HepG2 (cell line): Measurements from ENCODE around the gene IFT80. TPM values are rescaled to one million over a fixed set of nuclear protein-coding genes. Genes with fewer than 3 reads are reported as not detected.

Experiments
- ATAC-seq: fragments of 200-7000 bp; cut with Tn5 transposase; 3 replicates; pipeline ENCODE4 v1.9.1; 2020; ENCODE audit warnings: mild to moderate bottlenecking, moderate library complexity
- BruUV-seq: library from RNA; stranded (reverse); fragments of 400-500 nt; replicated peaks from 2 replicates; lab custom pipeline; 2021; lab: Mats Ljungman, UMichigan
- CTCF ChIA-PET: fragments of 300-600 bp; formaldehyde crosslinking; extraction: SDS; loops from one replicate; lab custom pipeline; 2021; ENCODE audit warnings: low total read pairs, inconsistent platforms, low intra/inter-chr PET ratio; lab: Yijun Ruan, JAX
- POLR2A ChIA-PET: fragments of 350-600 bp; sonication (Branson Sonifier 250); formaldehyde crosslinking; loops from one replicate; lab custom pipeline; 2020; ENCODE audit warnings: antibody characterized with exemption, inconsistent platforms; lab: Yijun Ruan, JAX
- DNase-seq: peaks from one replicate; pipeline ENCODE4 v3.0.0-alpha.2; 2015; ENCODE audit warnings: low spot score
- FAIRE-seq: peaks from 3 replicates; lab custom pipeline; 2011; peaks lifted over from hg19 to GRCh38; lab: Jason Lieb, UNC
- H2AFZ ChIP-seq: one replicate; pipeline ENCODE4 v1.6.1; 2011; ENCODE audit warnings: low read length, inconsistent platforms
- H3K27ac ChIP-seq: fragments of 300-600 bp; 3 replicates; pipeline ENCODE4 v1.8.0; 2011; ENCODE audit warnings: mixed run types, mild to moderate bottlenecking, mixed read lengths, low read length, inconsistent platforms; ENCODE audit not compliant: insufficient read depth; ENCODE audit errors: extremely low read length
- H3K27me3 ChIP-seq, 2 experiments: fragments of 200-600 bp in 1 of 2; 2 replicates in 1 of 2; 3 replicates in 1 of 2; pipeline versions ENCODE4 v1.6.0 to v1.8.0; 2011; ENCODE audit warnings: low read length in 2 of 2, mild to moderate bottlenecking in 2 of 2, moderate library complexity in 2 of 2, inconsistent platforms in 1 of 2; ENCODE audit not compliant: insufficient read depth in 2 of 2, control insufficient read depth in 1 of 2
- H3K36me3 ChIP-seq, 2 experiments: fragments of 200-600 bp in 1 of 2; replicated peaks in 1 of 2; 2 replicates in 1 of 2; 3 replicates in 1 of 2; pipeline versions ENCODE4 v1.5.1 to v1.8.0; 2011; ENCODE audit warnings: low read length in 2 of 2, inconsistent platforms in 1 of 2; ENCODE audit not compliant: insufficient read depth in 2 of 2, control insufficient read depth in 1 of 2
- H3K4me1 ChIP-seq: 2 replicates; pipeline ENCODE4 v1.5.1; 2012; ENCODE audit warnings: low read length, inconsistent platforms; ENCODE audit not compliant: insufficient read depth
- H3K4me2 ChIP-seq: 2 replicates; pipeline ENCODE4 v1.6.0; 2011; ENCODE audit warnings: low read depth, low read length, inconsistent platforms
- H3K4me3 ChIP-seq, 3 experiments: fragments of 200-600 bp in 1 of 3; sonication (generic), shearing (Covaris generic) in 1 of 3; replicated peaks in 1 of 3; 2 replicates each; pipeline ENCODE4 v1.5.1; 2011 to 2016; ENCODE audit warnings: low read length in 3 of 3, inconsistent platforms in 2 of 3, low read depth in 2 of 3, mild to moderate bottlenecking in 2 of 3, control low read depth in 1 of 3, mixed read lengths in 1 of 3; ENCODE audit not compliant: insufficient read depth in 1 of 3
- H3K79me2 ChIP-seq: one replicate; pipeline ENCODE4 v1.6.1; 2011; ENCODE audit warnings: low read length, inconsistent platforms; ENCODE audit not compliant: insufficient read depth
- H3K9ac ChIP-seq: 2 replicates; pipeline ENCODE4 v1.6.0; 2011; ENCODE audit warnings: mild to moderate bottlenecking, low read depth, low read length, inconsistent platforms; ENCODE audit not compliant: insufficient read depth
- H3K9me3 ChIP-seq: 2 replicates; pipeline ENCODE4 v1.5.1; 2012; ENCODE audit warnings: mild to moderate bottlenecking, low read length
- H4K20me1 ChIP-seq: 2 replicates; pipeline ENCODE4 v1.6.0; 2011; ENCODE audit warnings: inconsistent platforms, mild to moderate bottlenecking, low read length, moderate library complexity; ENCODE audit not compliant: insufficient read depth
- IKZF1 ChIP-seq: fragments of 450-650 bp; IDR thresholded peaks from 2 replicates; pipeline ENCODE4 v1.7.1; 2016
- IRF2 ChIP-seq: IDR thresholded peaks from 2 replicates; pipeline ENCODE4 v1.6.1; 2018; ENCODE audit warnings: missing genetic modification reagents, missing compliant biosample characterization
- MYC ChIP-seq: sonication (generic); formaldehyde crosslinking; IDR thresholded peaks from 2 replicates; pipeline ENCODE4 v1.9.0; 2021; ENCODE audit warnings: missing genetic modification reagents, borderline replicate concordance
- POLR2A ChIP-seq, 2 experiments: IDR thresholded peaks; 2 replicates each; pipeline ENCODE4 v1.6.1; 2011; ENCODE audit warnings: low read depth in 2 of 2, low read length in 2 of 2, mild to moderate bottlenecking in 1 of 2, moderate library complexity in 1 of 2; ENCODE audit not compliant: insufficient read depth in 1 of 2
- PRPF4 ChIP-seq: fragments of 200-400 bp; formaldehyde crosslinking; IDR thresholded peaks from 2 replicates; pipeline ENCODE4 v1.6.1; 2016; ENCODE audit warnings: low read length, low read depth; ENCODE audit not compliant: poor library complexity, severe bottlenecking
- SMC3 ChIP-seq: IDR thresholded peaks from 2 replicates; pipeline ENCODE4 v1.6.1; 2011; ENCODE audit warnings: low read length, improper control_type of control experiment
- SNAPC2 ChIP-seq: sonication (generic); formaldehyde crosslinking; IDR thresholded peaks from 2 replicates; pipeline ENCODE4 v1.8.1; 2022; ENCODE audit warnings: mild to moderate bottlenecking, missing genetic modification reagents
- SOX5 ChIP-seq: IDR thresholded peaks from 2 replicates; pipeline ENCODE4 v1.6.1; 2016; ENCODE audit warnings: borderline replicate concordance
- TP53 ChIP-seq: sonication (generic); formaldehyde crosslinking; conservative IDR thresholded peaks from 2 replicates; pipeline ENCODE4 v1.4.0; 2020; ENCODE audit warnings: missing genetic modification reagents
- ZFX ChIP-seq: sonication (generic); formaldehyde crosslinking; IDR thresholded peaks from 2 replicates; pipeline ENCODE4 v1.4.0; 2020; ENCODE audit warnings: mild to moderate bottlenecking, low read depth, missing genetic modification reagents, moderate library complexity
- ZNF124 ChIP-seq: sonication (generic); formaldehyde crosslinking; IDR thresholded peaks from 2 replicates; pipeline ENCODE4 v1.4.0; 2020; ENCODE audit warnings: missing genetic modification reagents
- ZNF350 ChIP-seq: sonication (generic); formaldehyde crosslinking; IDR thresholded peaks from 2 replicates; pipeline ENCODE4 v1.4.0; 2020; ENCODE audit warnings: mild to moderate bottlenecking, low read depth, missing genetic modification reagents, borderline replicate concordance
- ZNF678 ChIP-seq: sonication (generic); formaldehyde crosslinking; IDR thresholded peaks from 2 replicates; pipeline ENCODE4 v1.4.0; 2020; ENCODE audit warnings: mild to moderate bottlenecking, missing genetic modification reagents
- ZNF737 ChIP-seq: sonication (generic); formaldehyde crosslinking; IDR thresholded peaks from 2 replicates; pipeline ENCODE4 v1.5.0; 2020; ENCODE audit warnings: missing genetic modification reagents, mild to moderate bottlenecking, borderline replicate concordance
- WGBS: methylation state at CpG from one replicate; pipeline ENCODE4 v1.1.6; 2017; ENCODE audit warnings: low lambda C conversion rate; 5-methylcytosine and 5-hydroxymethylcytosine counted together
- in situ Hi-C: cut with HindIII; loops from 2 replicates; pipeline ENCODE4 v1.10.0; 2017; ENCODE audit warnings: low pct_unique_long_range_greater_than_20kb; ENCODE audit not compliant: extremely low pct_ligation_motif_present
- intact Hi-C: fragments of 100-400 bp; cut with micrococcal nuclease; formaldehyde crosslinking; loops from one replicate; pipeline ENCODE4 v1.10.0; 2022; ENCODE audit not compliant: unreplicated experiment
- polyA plus RNA-seq, 8 experiments: library from polyadenylated mRNA; depleted of rRNA in 3 of 8; stranded (reverse) in 7 of 8; unstranded in 1 of 8; fragments of >200 nt; fragmentation: Illumina TruSeq in 4 of 8; extraction: Trizol in 4 of 8; gene quantifications; 2 replicates each; pipeline versions ENCODE4 v1.2.1 to v1.2.3, GENCODE V29; 2011 to 2016; ENCODE audit warnings: low read depth in 4 of 8, missing spikeins in 1 of 8, mixed read lengths in 1 of 8; ENCODE audit not compliant: insufficient read depth in 1 of 8
- total RNA-seq, 5 experiments: library from RNA; depleted of rRNA; stranded (reverse); fragments of >200 nt; fragmentation: Illumina TruSeq; extraction: Trizol; gene quantifications; 2 replicates each; pipeline ENCODE4 v1.2.3, GENCODE V29; 2016; ENCODE audit warnings: low read depth in 1 of 5
- TF ChIP-seq, protein P1 (sequence below): sonication (generic); formaldehyde crosslinking; IDR thresholded peaks from 2 replicates; pipeline ENCODE4 v1.5.1; 2020; ENCODE audit warnings: missing genetic modification reagents, mild to moderate bottlenecking, borderline replicate concordance
- TF ChIP-seq, protein P2 (sequence below): sonication (generic); formaldehyde crosslinking; IDR thresholded peaks from 2 replicates; pipeline ENCODE4 v1.8.1; 2023; ENCODE audit warnings: mild to moderate bottlenecking, inconsistent platforms, moderate library complexity, missing genetic modification reagents, borderline replicate concordance
- TF ChIP-seq, protein P3 (sequence below): sonication (generic); formaldehyde crosslinking; IDR thresholded peaks from 2 replicates; pipeline ENCODE4 v1.4.0; 2020; ENCODE audit warnings: missing genetic modification reagents
- TF ChIP-seq, protein P4 (sequence below): sonication (generic); formaldehyde crosslinking; IDR thresholded peaks from 2 replicates; pipeline ENCODE4 v1.4.0; 2020; ENCODE audit warnings: mild to moderate bottlenecking, low read depth, missing genetic modification reagents
- TF ChIP-seq, protein P5 (sequence below): sonication (generic); formaldehyde crosslinking; IDR thresholded peaks from 2 replicates; pipeline ENCODE4 v1.5.0; 2020; ENCODE audit warnings: missing genetic modification reagents

The IFT80 gene
- total and polyA plus RNA-seq, 2 of the 13 experiments (the other 11 are each of a cell fraction or from before 2014, with no cell fraction given): 11.4 to 15.7 TPM

DNA sequence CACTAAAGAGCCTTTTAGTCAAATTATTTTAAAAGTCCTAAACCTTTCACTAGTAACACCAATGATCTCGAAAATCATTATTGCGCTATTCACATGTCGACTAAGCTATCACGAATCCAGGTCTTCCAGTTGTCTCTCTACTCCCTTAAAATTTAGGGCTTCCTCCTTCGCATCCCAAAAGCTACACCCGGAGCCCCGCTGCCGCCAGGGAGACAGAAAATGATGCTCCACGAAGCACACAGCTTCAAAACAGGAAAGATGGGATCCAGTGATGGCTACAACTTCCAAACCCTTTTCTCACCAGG, 253 bp downstream of the IFT80 start:
- H3K9me3 ChIP-seq: no peaks in the 10 kb centered on the region
- peak overlapping the region; percentile 98 for H3K27ac ChIP-seq
- peaks cover 21% of the 10 kb centered on the region for H3K4me1 ChIP-seq
- intact Hi-C loops: loop anchor here (2.0 kb wide), 1 partner anchor 68 kb away; no protein-coding TSS in a partner anchor
- no peaks in the 10 kb centered on the region for H3K36me3 ChIP-seq
- BruUV-seq: TSS peak; percentile 76
- ATAC-seq (no peak), FAIRE-seq (no peak), DNase-seq (no peak)
- CTCF ChIA-PET: no interaction called here
- peak overlapping the region; percentile 87 to 94 (median 94) for H3K4me3 ChIP-seq
- peak overlapping the region; percentile 92 for H2AFZ ChIP-seq
- peaks cover 60% of the 10 kb centered on the region for H3K79me2 ChIP-seq
- 0% methylated on average over 9 of the region's 9 CpGs for WGBS
- H4K20me1 ChIP-seq: peaks cover 9% of the 10 kb centered on the region; the same call in 1 of the 2 replicates
- H3K27me3 ChIP-seq: no peaks in the 10 kb centered on the region; a peak in 1 of 5 replicates
- H3K9ac ChIP-seq: peak overlapping the region; percentile 96
- in situ Hi-C loops: no loop called here
- H3K4me2 ChIP-seq: peak overlapping the region; percentile 75
- POLR2A ChIA-PET: no interaction called here
- TF ChIP-seq ZFX (CRISPR knock-in tag) (no peak), MYC (no peak), POLR2A (IDR thresholded peaks at IDR 0.05; ENCODE audit: insufficient read depth in 1 of 2, low read depth in 2 of 2, low read length in 2 of 2) (no peak), ZNF737 (CRISPR knock-in tag) (no peak), ZNF678 (no peak), PRPF4 (no peak), SMC3 (no peak), ZNF124 (CRISPR knock-in tag) (0 out of 2 replicates have a peak, but pooled peaks have one; percentile 9), ZNF350 (CRISPR knock-in tag) (no peak), SNAPC2 (no peak), TP53 (CRISPR knock-in tag) (no peak), IRF2 (CRISPR knock-in tag) (0 out of 2 replicates have a peak, but pooled peaks have one; percentile 15), IKZF1 (no peak), SOX5 (CRISPR knock-in tag) (0 out of 2 replicates have a peak, but pooled peaks have one; percentile 6)
- TF ChIP-seq, protein P1, sequence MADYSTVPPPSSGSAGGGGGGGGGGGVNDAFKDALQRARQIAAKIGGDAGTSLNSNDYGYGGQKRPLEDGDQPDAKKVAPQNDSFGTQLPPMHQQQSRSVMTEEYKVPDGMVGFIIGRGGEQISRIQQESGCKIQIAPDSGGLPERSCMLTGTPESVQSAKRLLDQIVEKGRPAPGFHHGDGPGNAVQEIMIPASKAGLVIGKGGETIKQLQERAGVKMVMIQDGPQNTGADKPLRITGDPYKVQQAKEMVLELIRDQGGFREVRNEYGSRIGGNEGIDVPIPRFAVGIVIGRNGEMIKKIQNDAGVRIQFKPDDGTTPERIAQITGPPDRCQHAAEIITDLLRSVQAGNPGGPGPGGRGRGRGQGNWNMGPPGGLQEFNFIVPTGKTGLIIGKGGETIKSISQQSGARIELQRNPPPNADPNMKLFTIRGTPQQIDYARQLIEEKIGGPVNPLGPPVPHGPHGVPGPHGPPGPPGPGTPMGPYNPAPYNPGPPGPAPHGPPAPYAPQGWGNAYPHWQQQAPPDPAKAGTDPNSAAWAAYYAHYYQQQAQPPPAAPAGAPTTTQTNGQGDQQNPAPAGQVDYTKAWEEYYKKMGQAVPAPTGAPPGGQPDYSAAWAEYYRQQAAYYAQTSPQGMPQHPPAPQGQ: no peak
- TF ChIP-seq, protein P2, sequence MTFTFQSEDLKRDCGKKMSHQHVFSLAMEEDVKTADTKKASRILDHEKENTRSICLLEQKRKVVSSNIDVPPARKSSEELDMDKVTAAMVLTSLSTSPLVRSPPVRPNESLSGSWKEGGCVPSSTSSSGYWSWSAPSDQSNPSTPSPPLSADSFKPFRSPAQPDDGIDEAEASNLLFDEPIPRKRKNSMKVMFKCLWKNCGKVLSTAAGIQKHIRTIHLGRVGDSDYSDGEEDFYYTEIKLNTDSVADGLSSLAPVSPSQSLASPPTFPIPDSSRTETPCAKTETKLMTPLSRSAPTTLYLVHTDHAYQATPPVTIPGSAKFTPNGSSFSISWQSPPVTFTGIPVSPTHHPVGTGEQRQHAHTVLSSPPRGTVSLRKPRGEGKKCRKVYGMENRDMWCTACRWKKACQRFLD (CRISPR knock-in tag): no peak
- TF ChIP-seq, protein P3, sequence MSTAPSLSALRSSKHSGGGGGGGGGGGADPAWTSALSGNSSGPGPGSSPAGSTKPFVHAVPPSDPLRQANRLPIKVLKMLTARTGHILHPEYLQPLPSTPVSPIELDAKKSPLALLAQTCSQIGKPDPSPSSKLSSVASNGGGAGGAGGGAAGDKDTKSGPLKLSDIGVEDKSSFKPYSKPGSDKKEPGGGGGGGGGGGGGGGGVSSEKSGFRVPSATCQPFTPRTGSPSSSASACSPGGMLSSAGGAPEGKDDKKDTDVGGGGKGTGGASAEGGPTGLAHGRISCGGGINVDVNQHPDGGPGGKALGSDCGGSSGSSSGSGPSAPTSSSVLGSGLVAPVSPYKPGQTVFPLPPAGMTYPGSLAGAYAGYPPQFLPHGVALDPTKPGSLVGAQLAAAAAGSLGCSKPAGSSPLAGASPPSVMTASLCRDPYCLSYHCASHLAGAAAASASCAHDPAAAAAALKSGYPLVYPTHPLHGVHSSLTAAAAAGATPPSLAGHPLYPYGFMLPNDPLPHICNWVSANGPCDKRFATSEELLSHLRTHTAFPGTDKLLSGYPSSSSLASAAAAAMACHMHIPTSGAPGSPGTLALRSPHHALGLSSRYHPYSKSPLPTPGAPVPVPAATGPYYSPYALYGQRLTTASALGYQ (CRISPR knock-in tag): no peak
- TF ChIP-seq, protein P4, sequence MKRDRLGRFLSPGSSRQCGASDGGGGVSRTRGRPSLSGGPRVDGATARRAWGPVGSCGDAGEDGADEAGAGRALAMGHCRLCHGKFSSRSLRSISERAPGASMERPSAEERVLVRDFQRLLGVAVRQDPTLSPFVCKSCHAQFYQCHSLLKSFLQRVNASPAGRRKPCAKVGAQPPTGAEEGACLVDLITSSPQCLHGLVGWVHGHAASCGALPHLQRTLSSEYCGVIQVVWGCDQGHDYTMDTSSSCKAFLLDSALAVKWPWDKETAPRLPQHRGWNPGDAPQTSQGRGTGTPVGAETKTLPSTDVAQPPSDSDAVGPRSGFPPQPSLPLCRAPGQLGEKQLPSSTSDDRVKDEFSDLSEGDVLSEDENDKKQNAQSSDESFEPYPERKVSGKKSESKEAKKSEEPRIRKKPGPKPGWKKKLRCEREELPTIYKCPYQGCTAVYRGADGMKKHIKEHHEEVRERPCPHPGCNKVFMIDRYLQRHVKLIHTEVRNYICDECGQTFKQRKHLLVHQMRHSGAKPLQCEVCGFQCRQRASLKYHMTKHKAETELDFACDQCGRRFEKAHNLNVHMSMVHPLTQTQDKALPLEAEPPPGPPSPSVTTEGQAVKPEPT (CRISPR knock-in tag): no peak
- TF ChIP-seq, protein P5, sequence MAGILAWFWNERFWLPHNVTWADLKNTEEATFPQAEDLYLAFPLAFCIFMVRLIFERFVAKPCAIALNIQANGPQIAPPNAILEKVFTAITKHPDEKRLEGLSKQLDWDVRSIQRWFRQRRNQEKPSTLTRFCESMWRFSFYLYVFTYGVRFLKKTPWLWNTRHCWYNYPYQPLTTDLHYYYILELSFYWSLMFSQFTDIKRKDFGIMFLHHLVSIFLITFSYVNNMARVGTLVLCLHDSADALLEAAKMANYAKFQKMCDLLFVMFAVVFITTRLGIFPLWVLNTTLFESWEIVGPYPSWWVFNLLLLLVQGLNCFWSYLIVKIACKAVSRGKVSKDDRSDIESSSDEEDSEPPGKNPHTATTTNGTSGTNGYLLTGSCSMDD (CRISPR knock-in tag): no peak
